GM12891 (cell line): ENCODE data around the gene CMTM3.
"Not testable (repeated sequence)": the region's sequence is repeated elsewhere in the genome, so short reads cannot be mapped to it uniquely, and the experiment has no call there.

Source experiments
- DNase-seq: peaks from one replicate; pipeline ENCODE4 v3.0.0; 2011; ENCODE audit warnings: low spot score; ENCODE audit not compliant: insufficient read length
- FAIRE-seq: peaks from 2 replicates; lab custom pipeline; 2011; peaks lifted over from hg19 to GRCh38; lab: Jason Lieb, UNC
- PAX5 ChIP-seq: IDR thresholded peaks from 2 replicates; pipeline ENCODE4 v1.6.1; 2011; ENCODE audit warnings: low read length, moderate library complexity, mild to moderate bottlenecking; ENCODE audit not compliant: insufficient read depth, severe bottlenecking
- POLR2A ChIP-seq: IDR thresholded peaks from 2 replicates; pipeline ENCODE4 v1.6.1; 2011; ENCODE audit warnings: low read depth, low read length, control low read depth
- POLR2AphosphoS5 ChIP-seq: IDR thresholded peaks from 2 replicates; pipeline ENCODE4 v1.6.1; 2011; ENCODE audit warnings: low read depth, low read length, control low read depth
- POU2F2 ChIP-seq: IDR thresholded peaks from 2 replicates; pipeline ENCODE4 v1.6.1; 2011; ENCODE audit warnings: low read depth, mild to moderate bottlenecking, control low read depth, low read length, moderate library complexity
- SPI1 ChIP-seq: IDR thresholded peaks from 2 replicates; pipeline ENCODE4 v1.6.1; 2011; ENCODE audit warnings: low read depth, low read length, control low read depth
- TAF1 ChIP-seq: IDR thresholded peaks from 2 replicates; pipeline ENCODE4 v1.6.1; 2011; ENCODE audit warnings: low read depth, low read length, control low read depth

The CMTM3 gene

DNA sequence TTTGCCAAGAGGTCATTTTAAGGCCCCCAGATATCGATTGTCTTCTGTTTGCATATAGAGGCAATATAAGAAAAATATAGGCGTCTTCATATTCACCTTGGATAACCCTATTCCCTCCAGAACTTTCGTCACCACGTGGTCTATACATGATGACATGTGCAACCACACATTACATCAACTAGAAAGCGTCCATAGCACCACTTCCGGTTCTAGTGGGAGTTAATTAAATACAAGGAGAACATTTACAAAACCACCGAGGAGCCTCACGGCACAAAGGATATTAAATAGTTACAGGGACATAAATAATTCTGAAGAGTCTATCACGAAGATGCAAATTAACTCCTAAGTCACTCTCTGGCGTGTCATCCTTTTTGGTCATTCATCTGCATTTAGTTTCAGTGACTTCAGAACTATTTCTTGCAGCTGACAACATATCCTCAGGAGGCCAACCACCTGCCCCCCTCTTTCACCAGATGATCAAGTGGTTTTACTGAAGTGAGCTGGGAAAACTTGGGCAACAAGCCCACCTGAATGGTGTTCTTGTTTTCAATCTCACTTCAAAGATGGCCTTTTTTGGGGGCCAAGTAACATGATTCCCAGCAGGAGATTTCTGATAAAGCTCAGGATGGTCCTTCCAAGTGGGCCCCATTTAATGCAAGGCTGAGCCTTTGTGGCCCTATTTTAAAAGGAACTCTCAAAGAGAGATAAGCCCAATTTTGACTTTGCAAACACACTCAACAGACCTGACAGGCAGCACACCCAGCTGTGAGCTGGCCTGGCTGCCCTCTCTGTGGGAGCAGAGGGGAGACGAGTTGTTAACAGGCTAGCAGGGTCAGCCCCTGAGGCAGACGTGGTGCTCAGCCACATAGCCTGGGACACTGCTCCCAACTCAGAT, 15.3 kb downstream of the CMTM3 start:
- FAIRE-seq (no peak), DNase-seq (no peak)
- TF ChIP-seq PAX5 (no peak), TAF1 (no peak), POU2F2 (no peak), SPI1 (no peak), POLR2A (no peak), POLR2AphosphoS5 (no peak)

DNA sequence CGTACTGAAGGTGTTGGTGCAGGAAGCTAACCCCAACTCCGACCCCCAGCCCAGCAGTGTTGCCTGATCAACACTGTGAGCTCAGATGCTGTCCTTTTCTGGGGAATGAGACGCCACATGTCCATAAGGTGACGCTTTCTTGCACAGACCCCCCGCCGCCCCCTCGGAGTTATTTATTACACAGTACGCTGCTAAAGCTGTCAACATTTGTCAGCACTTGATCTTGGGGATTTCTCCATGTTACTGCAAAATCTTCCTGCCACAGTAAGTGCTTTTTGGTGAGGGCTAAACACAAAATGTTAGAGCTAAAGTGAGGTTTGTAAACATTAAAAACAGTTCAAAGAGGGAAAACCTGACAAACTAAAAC, 15.9 kb downstream of the CMTM3 start:
- FAIRE-seq: no peak

DNA sequence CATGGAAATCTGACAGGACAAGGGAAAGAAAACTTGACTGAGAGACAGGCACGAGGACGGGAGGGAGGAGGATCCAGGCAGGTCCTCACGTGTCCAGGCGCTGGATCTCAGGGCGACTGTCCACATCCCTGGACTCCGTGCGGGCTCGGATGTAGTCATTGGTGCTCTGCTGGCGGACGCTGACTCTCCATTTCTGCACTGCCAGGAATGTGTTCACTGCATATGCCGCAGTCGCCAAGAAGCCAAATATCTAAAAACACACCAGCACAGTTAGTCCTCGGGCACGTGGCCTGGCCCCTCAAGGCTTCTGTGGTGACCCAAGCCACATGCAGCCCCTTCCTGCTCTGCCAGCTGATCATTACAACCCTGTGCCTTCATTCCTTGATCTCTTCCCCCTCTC, 17.5 kb downstream of the CMTM3 start:
- DNase-seq: no peak
- no peak for FAIRE-seq
- TF ChIP-seq POLR2AphosphoS5 (no peak), POU2F2 (no peak), TAF1 (no peak), SPI1 (no peak), POLR2A (no peak), PAX5 (no peak)

More for the DNA sequence above, 15.9 kb downstream of the CMTM3 start:
- no peak for TF ChIP-seq POLR2A
- TF ChIP-seq POU2F2: no peak
- no peak for TF ChIP-seq SPI1
- no peak for TF ChIP-seq TAF1
- no peak for TF ChIP-seq POLR2AphosphoS5
- TF ChIP-seq PAX5: no peak
- DNase-seq: no peak

DNA sequence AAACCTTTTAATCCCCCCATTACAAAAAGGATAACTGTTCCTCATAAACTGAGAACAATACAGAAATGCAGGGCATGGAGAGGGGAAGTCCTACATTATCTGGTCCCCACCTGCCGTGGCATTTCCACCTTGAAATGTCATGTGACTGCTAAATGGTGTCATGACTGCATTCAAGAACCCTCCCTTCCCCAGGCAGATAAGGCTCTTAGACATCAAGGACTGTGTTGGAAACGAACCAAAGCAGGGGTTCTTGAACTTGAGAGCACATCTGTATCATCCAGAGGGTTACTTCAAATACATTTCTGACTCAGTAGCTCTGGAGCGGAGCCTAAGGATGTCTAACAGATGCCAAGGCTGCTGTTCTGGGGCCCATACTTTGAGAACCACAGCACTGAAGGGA, 18.4 kb downstream of the CMTM3 start:
- no peak for FAIRE-seq
- TF ChIP-seq PAX5 (no peak), TAF1 (no peak), POU2F2 (no peak), SPI1 (no peak), POLR2A (no peak), POLR2AphosphoS5 (no peak)
- DNase-seq: no peak

DNA sequence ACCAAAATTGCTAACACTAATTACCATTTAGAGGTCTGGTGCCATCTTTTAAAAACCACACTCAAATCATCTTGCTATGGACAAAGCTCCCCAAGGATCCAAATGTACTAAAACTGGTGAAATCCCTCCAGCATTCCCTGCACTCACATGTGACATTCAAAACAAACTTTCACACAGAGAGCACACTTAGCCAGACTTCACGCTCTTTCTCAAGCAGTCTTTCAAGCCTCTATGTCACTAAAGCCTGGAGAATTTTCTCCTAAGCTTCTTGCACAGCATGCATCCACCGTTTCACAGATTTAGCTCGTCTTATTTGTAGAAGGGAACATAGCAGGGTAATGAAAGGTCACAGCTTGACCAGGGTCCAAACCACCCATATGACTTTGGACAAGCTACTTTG, 19.3 kb downstream of the CMTM3 start:
- FAIRE-seq (no peak), DNase-seq (no peak)
- TF ChIP-seq POLR2AphosphoS5 (no peak), POLR2A (no peak), TAF1 (no peak), PAX5 (no peak), POU2F2 (no peak), SPI1 (no peak)

DNA sequence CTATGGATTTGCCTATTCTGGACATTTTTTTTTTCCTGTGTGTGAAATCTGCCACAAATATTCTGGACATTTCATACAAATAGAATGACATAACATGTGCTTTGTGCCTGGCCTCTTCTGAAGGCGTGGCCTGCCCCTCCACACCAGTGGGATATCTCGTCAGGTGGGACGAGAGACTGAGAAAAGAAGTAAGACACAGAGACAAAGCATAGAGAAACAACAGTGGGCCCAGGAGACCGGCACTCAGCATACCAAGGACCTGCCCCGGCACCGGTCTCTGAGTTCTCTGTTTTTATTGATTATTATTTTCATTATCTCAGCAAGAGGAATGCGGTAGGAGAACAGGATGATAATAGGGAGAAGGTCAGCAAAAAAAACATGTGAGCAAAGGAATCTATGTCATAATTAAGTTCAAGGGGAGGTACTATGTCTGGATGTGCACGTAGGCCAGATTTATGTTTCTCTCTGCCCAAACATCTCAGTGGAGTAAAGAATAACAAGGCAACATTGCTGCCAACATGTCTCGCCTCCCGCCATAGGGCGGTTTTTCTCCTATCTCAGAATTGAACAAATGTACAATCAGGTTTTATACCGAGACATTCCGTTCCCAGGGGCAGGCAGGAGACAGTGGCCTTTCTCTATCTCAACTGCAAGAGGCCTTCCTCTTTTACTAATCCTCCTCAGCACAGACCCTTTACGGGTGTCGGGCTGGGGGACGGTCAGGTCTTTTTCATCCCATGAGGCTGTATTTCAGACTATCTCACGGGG, 23.3 kb downstream of the CMTM3 start:
- DNase-seq, FAIRE-seq: not testable (repeated sequence)

DNA sequence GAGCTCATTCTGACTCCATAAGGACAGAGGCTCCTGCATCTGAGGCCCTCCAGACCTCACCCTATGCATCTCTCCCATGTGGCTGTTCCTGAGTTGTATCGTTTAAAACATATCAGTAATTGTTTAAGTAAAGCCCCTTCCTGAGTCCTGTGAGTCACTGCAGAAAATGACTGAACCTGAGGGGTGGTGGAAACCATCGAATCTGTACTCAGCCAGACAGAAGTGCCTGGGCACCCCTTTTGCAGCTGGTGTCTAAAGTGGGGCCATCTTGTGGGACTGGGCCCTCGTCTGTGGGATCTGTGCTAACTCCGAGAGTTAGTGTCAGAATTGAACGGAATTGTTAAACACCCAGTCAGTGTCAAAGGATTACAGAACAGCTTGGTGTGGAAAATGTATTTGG, 25.4 kb downstream of the CMTM3 start:
- TF ChIP-seq POLR2A (no peak), POLR2AphosphoS5 (no peak), TAF1 (no peak), SPI1 (no peak), POU2F2 (no peak), PAX5 (no peak)
- FAIRE-seq: no peak
- no peak for DNase-seq

DNA sequence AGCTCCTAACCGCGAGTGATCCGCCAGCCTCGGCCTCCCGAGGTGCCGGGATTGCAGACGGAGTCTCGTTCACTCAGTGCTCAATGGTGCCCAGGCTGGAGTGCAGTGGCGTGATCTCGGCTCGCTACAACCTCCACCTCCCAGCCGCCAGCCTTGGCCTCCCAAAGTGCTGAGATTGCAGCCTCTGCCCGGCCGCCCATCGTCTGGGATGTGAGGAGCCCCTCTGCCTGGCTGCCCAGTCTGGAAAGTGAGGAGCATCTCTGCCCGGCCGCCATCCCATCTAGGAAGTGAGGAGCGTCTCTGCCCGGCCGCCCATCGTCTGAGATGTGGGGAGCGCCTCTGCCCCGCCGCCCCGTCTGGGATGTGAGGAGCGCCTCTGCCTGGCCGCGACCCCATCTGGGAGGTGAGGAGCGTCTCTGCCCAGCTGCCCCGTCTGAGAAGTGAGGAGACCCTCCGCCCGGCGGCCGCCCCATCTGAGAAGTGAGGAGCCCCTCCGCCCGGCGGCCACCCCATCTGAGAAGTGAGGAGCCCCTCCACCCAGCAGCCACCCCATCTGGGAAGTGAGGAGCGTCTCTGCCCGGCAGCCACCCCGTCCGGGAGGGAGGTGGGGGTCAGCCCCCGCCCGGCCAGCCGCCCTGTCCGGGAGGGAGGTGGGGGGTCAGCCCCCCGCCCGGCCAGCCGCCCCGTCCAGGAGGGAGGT, 26.2 kb downstream of the CMTM3 start:
- not testable (repeated sequence) for FAIRE-seq, DNase-seq

DNA sequence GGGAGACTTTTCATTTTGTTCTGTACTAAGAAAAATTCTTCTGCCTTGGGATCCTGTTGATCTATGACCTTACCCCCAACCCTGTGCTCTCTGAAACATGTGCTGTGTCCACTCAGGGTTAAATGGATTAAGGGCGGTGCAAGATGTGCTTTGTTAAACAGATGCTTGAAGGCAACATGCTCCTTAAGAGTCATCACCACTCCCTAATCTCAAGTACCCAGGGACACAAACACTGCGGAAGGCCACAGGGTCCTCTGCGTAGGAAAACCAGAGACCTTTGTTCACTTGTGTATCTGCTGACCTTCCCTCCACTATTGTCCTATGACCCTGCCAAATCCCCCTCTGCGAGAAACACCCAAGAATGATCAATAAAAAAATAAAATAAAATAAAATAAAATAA, 27.1 kb downstream of the CMTM3 start:
- not testable (repeated sequence) for DNase-seq, FAIRE-seq
